Activated naive CD8-positive, alpha-beta T cell treated with anti-CD3 and anti-CD28 coated beads, Interleukin-2, amount 10 ng/mL, durations not matched to agents 7 days and 5 days (primary cell): ENCODE results near the gene MRNIP. TPM values are rescaled to one million over a fixed set of nuclear protein-coding genes. Genes with fewer than 3 reads are reported as not detected.

Experiments
- ATAC-seq: fragments of 150-1000 bp; cut with Tn5 transposase; one replicate; pipeline ENCODE4 v1.10.0; 2021; ENCODE audit warnings: low read depth, moderate library complexity
- POLR2A ChIA-PET: fragments of 350-600 bp; sonication (Branson Sonifier 250); formaldehyde crosslinking; loops from one replicate; lab custom pipeline; 2021; ENCODE audit warnings: antibody characterized with exemption; lab: Charles Lee
- DNase-seq: peaks from one replicate; pipeline ENCODE4 v3.0.0; 2021
- H3K27ac Mint-ChIP-seq: one replicate; pipeline ENCODE4 v1.8.0; 2022; ENCODE audit warnings: mild to moderate bottlenecking, mixed read lengths
- H3K27me3 Mint-ChIP-seq: one replicate; pipeline ENCODE4 v1.8.0; 2022; ENCODE audit warnings: mild to moderate bottlenecking, moderate library complexity, mixed read lengths
- H3K36me3 Mint-ChIP-seq: one replicate; pipeline ENCODE4 v1.8.0; 2021; ENCODE audit warnings: mild to moderate bottlenecking, mixed read lengths
- H3K4me1 Mint-ChIP-seq: one replicate; pipeline ENCODE4 v1.8.0; 2021; ENCODE audit warnings: mixed read lengths
- H3K4me3 Mint-ChIP-seq: one replicate; pipeline ENCODE4 v1.8.0; 2022; ENCODE audit warnings: mild to moderate bottlenecking, moderate library complexity, mixed read lengths
- H3K9me3 Mint-ChIP-seq: one replicate; pipeline ENCODE4 v1.8.0; 2021; ENCODE audit warnings: mixed read lengths
- total RNA-seq, 2 experiments: library from RNA; stranded (reverse); gene quantifications; one replicate each; pipeline ENCODE4 v1.2.3, GENCODE V29; 2021

Gene MRNIP
- total RNA-seq, 2 experiments from 2014 or later = 46.1 to 47.4 TPM

DNA sequence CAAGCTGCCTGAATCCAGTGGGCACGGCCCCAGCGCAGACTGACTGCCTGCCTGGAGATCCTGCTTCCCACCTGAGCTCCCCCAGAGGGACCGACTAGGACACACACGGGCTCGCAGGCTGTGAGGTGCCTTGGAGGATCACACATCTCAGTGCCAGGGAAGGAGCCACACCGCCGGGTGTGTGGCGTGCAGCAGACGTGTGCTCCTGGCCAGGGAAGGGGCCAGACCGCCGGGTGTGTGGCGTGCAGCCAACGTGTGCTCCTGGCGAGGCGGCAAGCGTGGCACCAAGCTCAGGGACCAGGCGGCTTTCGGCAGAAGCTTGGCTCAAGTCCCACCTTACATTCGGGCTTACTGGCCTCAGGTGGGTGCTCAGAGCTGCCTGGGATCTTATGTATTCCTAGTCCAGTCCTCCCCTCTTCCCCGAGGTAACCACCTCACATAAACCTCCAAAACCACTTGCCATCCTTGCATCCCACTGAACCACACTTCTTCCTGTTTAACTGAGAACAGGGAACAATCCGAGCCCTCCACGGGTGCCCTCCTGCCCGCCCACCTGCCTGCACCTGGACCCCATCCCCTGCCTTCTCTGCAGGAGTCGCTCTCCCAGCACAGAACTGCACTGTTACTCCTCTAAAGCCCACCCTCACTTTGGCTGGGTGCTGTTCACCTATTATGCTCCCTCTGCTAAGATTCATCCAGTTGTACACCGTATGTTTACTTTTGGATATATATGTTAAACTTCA, 22.4 kb upstream of the MRNIP start:
- ATAC-seq (no peak), DNase-seq (no peak)
- POLR2A ChIA-PET = no interaction called here
- no peaks in the 10 kb centered on the region for H3K4me1 Mint-ChIP-seq
- H3K27ac Mint-ChIP-seq = no peak overlapping the region
- H3K36me3 Mint-ChIP-seq = peaks cover 52% of the 10 kb centered on the region
- H3K9me3 Mint-ChIP-seq = peaks cover 18% of the 10 kb centered on the region
- H3K27me3 Mint-ChIP-seq = no peaks in the 10 kb centered on the region
- H3K4me3 Mint-ChIP-seq = no peak overlapping the region

DNA sequence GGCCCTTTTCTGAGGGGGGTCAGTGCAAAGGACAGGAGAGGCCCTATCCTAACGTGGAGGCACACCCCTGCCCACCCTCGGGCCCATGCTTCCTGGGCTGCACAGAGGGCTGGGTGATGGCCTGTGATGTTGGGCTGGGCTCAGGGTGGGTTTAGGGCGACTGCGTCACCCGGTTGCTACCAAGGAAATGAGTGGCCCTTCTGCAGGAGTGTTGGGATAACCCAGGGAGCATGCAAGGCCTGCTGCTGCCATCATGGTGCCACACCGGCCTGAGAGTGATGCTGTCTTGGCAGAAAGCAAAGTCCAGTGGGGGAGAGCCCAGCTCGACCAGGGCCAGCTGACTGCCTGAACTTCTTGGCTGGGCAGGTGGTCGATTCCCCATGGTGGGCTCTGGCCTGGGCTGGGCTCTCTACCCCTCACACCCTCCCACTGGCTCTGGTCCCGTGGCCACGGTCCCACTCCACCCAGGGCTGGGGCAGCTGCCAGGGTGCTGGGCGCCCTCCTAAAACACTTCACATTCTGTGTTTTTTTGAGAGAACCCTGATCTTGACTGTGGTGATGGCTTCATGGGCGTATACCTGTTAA, 21.5 kb upstream of the MRNIP start:
- ATAC-seq (no peak), DNase-seq (no peak)
- H3K27me3 Mint-ChIP-seq = no peaks in the 10 kb centered on the region
- H3K36me3 Mint-ChIP-seq = peaks cover 44% of the 10 kb centered on the region
- no peak overlapping the region for H3K4me3 Mint-ChIP-seq
- POLR2A ChIA-PET = no interaction called here
- peaks cover 15% of the 10 kb centered on the region for H3K9me3 Mint-ChIP-seq
- H3K4me1 Mint-ChIP-seq = no peaks in the 10 kb centered on the region
- no peak overlapping the region for H3K27ac Mint-ChIP-seq

DNA sequence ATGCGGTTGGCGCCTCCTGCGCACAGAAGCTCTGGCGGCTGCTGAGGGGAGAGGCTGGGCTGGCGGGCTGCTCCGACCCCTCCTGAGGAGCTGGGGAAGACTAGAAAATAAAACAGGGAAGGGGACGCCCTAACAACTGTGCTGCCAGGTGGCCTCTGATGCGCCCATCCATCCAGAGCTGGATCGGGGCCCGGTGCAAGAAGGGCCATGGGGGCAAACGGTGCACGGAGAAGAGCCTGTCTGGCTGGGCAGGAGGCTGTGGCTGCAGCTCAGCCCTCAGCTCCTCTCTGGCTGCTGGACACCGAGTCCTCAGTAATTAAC, 21.0 kb upstream of the MRNIP start:
- POLR2A ChIA-PET = no interaction called here
- H3K4me1 Mint-ChIP-seq = no peaks in the 10 kb centered on the region
- no peaks in the 10 kb centered on the region for H3K27me3 Mint-ChIP-seq
- H3K36me3 Mint-ChIP-seq = peaks cover 39% of the 10 kb centered on the region
- H3K27ac Mint-ChIP-seq = no peak overlapping the region
- DNase-seq = no peak
- no peak for ATAC-seq
- no peak overlapping the region for H3K4me3 Mint-ChIP-seq
- H3K9me3 Mint-ChIP-seq = peaks cover 15% of the 10 kb centered on the region

- no peak for DNase-seq
- H3K27ac Mint-ChIP-seq = no peak overlapping the region
- H3K4me3 Mint-ChIP-seq = no peak overlapping the region
- peaks cover 11% of the 10 kb centered on the region for H3K9me3 Mint-ChIP-seq
- no peak for ATAC-seq
- POLR2A ChIA-PET = no interaction called here
- no peaks in the 10 kb centered on the region for H3K4me1 Mint-ChIP-seq
- no peaks in the 10 kb centered on the region for H3K27me3 Mint-ChIP-seq
- peaks cover 33% of the 10 kb centered on the region for H3K36me3 Mint-ChIP-seq
Observed at GRCh38 chr5:179879003-179879689, 20.5 kb upstream of the MRNIP start.

- POLR2A ChIA-PET = no interaction called here
- peaks cover 4% of the 10 kb centered on the region for H3K9me3 Mint-ChIP-seq
- H3K36me3 Mint-ChIP-seq = peaks cover 26% of the 10 kb centered on the region
- no peak for ATAC-seq
- H3K4me3 Mint-ChIP-seq = no peak overlapping the region
- no peaks in the 10 kb centered on the region for H3K27me3 Mint-ChIP-seq
- H3K27ac Mint-ChIP-seq = no peak overlapping the region
- no peaks in the 10 kb centered on the region for H3K4me1 Mint-ChIP-seq
- no peak for DNase-seq
Observed at GRCh38 chr5:179878222-179879002, 19.8 kb upstream of the MRNIP start.

DNA sequence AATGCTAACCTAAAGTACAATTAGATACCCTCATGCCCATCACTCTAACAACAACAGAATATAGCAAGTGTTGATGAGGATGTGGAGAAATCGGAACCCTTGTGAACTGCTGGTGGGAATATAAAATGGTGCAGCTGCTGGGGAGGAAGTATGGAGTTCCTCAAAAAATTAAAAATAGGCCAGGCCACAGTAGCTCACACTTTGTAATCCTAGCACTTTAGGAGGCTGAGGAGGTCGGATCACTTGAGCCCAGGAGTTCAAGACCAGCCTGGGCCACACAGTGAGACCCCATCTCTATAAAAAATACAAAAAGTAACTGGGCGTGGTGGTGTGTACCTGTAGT, 18.0 kb upstream of the MRNIP start:
- Mint-ChIP-seq H3K36me3 (peaks cover 13% of the 10 kb centered on the region), H3K9me3 (no peaks in the 10 kb centered on the region), H3K4me1 (no peaks in the 10 kb centered on the region), H3K4me3 (no peak overlapping the region), H3K27me3 (no peaks in the 10 kb centered on the region), H3K27ac (no peak overlapping the region)
- DNase-seq (no peak), ATAC-seq (no peak)
- POLR2A ChIA-PET = no interaction called here

- Mint-ChIP-seq H3K36me3 (peaks cover 10% of the 10 kb centered on the region), H3K4me1 (no peaks in the 10 kb centered on the region), H3K27me3 (no peaks in the 10 kb centered on the region), H3K4me3 (no peak overlapping the region), H3K27ac (no peak overlapping the region), H3K9me3 (no peaks in the 10 kb centered on the region)
- POLR2A ChIA-PET = no interaction called here
- no peak for ATAC-seq
- no peak for DNase-seq
Observed at GRCh38 chr5:179875741-179876609, 17.4 kb upstream of the MRNIP start.

DNA sequence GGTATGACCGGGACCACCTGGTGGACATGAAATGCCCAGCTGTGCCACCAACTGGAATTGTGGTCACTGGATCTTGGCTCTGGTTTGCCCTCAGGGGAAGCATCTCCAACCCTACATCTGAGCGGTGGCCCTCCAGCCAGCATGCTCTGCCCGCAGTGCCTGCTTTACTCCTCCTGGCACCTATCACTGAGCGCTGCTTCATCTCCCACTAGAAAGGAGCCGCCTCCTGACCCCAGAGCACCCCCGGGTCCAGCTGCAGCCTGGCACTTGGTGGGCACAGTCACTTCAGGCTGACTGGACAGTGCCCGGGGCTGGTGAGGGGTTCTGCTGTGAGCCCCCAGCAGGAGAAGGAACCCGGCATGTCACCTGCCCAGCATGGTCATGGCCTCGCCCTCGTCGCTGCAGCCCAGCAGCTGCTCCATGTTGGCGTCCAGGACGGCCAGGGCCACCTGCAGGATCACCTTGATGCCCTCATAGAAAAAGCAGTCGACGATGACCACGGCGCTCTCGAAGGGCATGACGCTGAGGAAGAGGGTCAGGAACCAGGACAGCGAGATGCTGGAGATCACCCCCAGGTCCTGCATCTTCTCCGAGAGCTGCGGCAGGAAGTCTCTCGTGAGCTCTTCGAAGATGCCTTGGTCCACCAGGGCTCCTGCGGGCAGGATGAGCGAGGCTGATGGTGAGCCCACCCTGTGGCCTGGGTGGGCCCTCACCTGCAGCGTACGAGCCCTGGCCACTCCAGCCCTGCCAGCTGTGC, 16.1 kb upstream of the MRNIP start:
- no peak for ATAC-seq
- Mint-ChIP-seq H3K27me3 (no peaks in the 10 kb centered on the region), H3K9me3 (no peaks in the 10 kb centered on the region), H3K4me3 (no peak overlapping the region), H3K36me3 (peaks cover 12% of the 10 kb centered on the region), H3K4me1 (no peaks in the 10 kb centered on the region), H3K27ac (no peak overlapping the region)
- POLR2A ChIA-PET = no interaction called here
- DNase-seq = no peak

DNA sequence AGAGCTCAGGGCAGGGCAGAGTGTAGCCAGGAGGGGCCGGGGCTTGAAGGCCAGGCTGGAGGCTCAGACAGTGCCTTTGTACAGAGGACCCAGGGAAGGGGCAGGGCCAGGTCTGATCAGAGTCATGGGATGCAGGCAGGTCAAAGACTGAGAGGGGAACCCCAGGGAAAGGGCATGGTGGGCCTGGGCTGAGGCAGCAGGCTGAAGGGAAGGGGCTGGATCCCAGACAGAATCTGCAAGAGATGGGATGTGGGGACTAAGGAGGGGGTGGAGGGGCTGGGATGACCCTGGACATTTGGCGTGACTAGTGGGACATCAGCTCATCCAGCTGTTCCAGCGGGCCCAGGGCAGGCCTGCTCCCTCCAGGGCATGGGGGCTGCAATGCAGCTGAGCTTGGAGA, 15.5 kb upstream of the MRNIP start:
- DNase-seq = no peak
- H3K36me3 Mint-ChIP-seq = peaks cover 12% of the 10 kb centered on the region
- no peak overlapping the region for H3K27ac Mint-ChIP-seq
- POLR2A ChIA-PET = no interaction called here
- no peak overlapping the region for H3K4me3 Mint-ChIP-seq
- no peaks in the 10 kb centered on the region for H3K27me3 Mint-ChIP-seq
- H3K9me3 Mint-ChIP-seq = no peaks in the 10 kb centered on the region
- no peak for ATAC-seq
- no peaks in the 10 kb centered on the region for H3K4me1 Mint-ChIP-seq

DNA sequence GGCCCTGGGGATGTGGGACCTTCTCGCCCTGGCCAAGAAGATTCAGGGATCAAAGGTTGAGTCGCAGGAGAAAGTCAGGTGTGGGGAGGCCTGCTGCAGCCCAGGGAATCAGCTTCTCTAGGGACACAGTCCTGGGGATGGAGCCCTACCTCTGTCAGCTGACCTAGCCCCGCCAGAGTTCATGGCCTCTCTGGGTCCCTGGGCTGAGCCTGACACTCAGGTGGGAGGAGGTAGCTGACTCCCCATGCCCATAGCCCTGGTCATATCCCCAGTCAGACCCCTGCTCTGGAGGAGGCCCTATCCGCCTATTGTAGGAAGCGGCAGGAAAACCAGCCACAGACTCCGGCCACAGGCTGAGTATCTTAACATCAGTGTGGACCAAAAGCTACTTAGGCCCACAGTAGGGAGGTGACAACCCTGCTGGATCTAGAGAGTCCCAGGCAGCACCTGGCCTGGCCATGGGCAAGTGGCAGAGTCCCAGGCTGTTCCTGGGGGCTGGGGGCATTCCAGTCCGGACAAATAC, 15.0 kb upstream of the MRNIP start:
- H3K4me3 Mint-ChIP-seq = no peak overlapping the region
- POLR2A ChIA-PET = no interaction called here
- ATAC-seq = no peak
- DNase-seq = no peak
- no peaks in the 10 kb centered on the region for H3K4me1 Mint-ChIP-seq
- H3K9me3 Mint-ChIP-seq = no peaks in the 10 kb centered on the region
- H3K27me3 Mint-ChIP-seq = no peaks in the 10 kb centered on the region
- no peak overlapping the region for H3K27ac Mint-ChIP-seq
- H3K36me3 Mint-ChIP-seq = peaks cover 12% of the 10 kb centered on the region

- ATAC-seq (no peak), DNase-seq (no peak)
- POLR2A ChIA-PET = no interaction called here
- Mint-ChIP-seq H3K27ac (no peak overlapping the region), H3K4me3 (no peak overlapping the region), H3K36me3 (peaks cover 12% of the 10 kb centered on the region), H3K4me1 (no peaks in the 10 kb centered on the region), H3K9me3 (no peaks in the 10 kb centered on the region), H3K27me3 (no peaks in the 10 kb centered on the region)
Observed at GRCh38 chr5:179872828-179873575, 14.4 kb upstream of the MRNIP start.
